WTC11 (cell line): ENCODE measurements around the gene KLHL22. TPM values are rescaled to one million over a fixed set of nuclear protein-coding genes. Genes with fewer than 3 reads are reported as not detected.

Experiments used
- ATAC-seq: fragments of 200-7000 bp; cut with Tn5 transposase; 2 replicates; pipeline ENCODE4 v1.10.0; 2021; ENCODE audit warnings: mild to moderate bottlenecking, moderate library complexity
- CTCF ChIA-PET: fragments of 300-600 bp; sonication (Branson Sonifier 250); formaldehyde crosslinking; loops from one replicate; lab custom pipeline; 2021; ENCODE audit warnings: antibody characterized with exemption; lab: Charles Lee
- POLR2A ChIA-PET: fragments of 350-600 bp; sonication (Branson Sonifier 250); formaldehyde crosslinking; loops from one replicate; lab custom pipeline; 2021; ENCODE audit warnings: antibody characterized with exemption; lab: Charles Lee
- DNase-seq: peaks from one replicate; pipeline ENCODE4 v3.0.0; 2021; ENCODE audit warnings: low spot score
- H3K27ac Mint-ChIP-seq: 2 replicates; pipeline ENCODE4 v1.8.0; 2021; ENCODE audit warnings: mixed read lengths
- H3K27me3 Mint-ChIP-seq: 2 replicates; pipeline ENCODE4 v1.8.0; 2021; ENCODE audit warnings: low read depth, mild to moderate bottlenecking, moderate library complexity, mixed read lengths
- H3K36me3 Mint-ChIP-seq: 2 replicates; pipeline ENCODE4 v1.8.0; 2021; ENCODE audit warnings: mixed read lengths
- H3K4me1 Mint-ChIP-seq: 2 replicates; pipeline ENCODE4 v1.8.0; 2022; ENCODE audit warnings: mixed read lengths
- H3K4me3 Mint-ChIP-seq: 2 replicates; pipeline ENCODE4 v1.8.0; 2021; ENCODE audit warnings: mild to moderate bottlenecking, moderate library complexity, mixed read lengths
- H3K9me3 Mint-ChIP-seq: 2 replicates; pipeline ENCODE4 v1.8.0; 2021; ENCODE audit warnings: mixed read lengths
- AR ChIP-seq: fragments of 250-450 bp; sonication (Bioruptor Pico); IDR thresholded peaks from 2 replicates; pipeline ENCODE4 v1.9.0; 2021; ENCODE audit warnings: mild to moderate bottlenecking
- ATF2 ChIP-seq: sonication (generic); formaldehyde crosslinking; IDR thresholded peaks from 2 replicates; pipeline ENCODE4 v1.8.1; 2022; ENCODE audit warnings: low read depth, missing genetic modification reagents, borderline replicate concordance
- ATF6 ChIP-seq: sonication (generic); formaldehyde crosslinking; IDR thresholded peaks from 2 replicates; pipeline ENCODE4 v1.8.1; 2023; ENCODE audit warnings: mild to moderate bottlenecking, missing genetic modification reagents
- CREB1 ChIP-seq: sonication (generic); formaldehyde crosslinking; IDR thresholded peaks from 2 replicates; pipeline ENCODE4 v1.8.0; 2023; ENCODE audit warnings: mild to moderate bottlenecking, missing genetic modification reagents
- E2F4 ChIP-seq: sonication (generic); formaldehyde crosslinking; IDR thresholded peaks from 2 replicates; pipeline ENCODE4 v1.8.1; 2022; ENCODE audit warnings: low read depth, mild to moderate bottlenecking, moderate library complexity, missing genetic modification reagents, borderline replicate concordance
- E2F5 ChIP-seq: sonication (generic); formaldehyde crosslinking; IDR thresholded peaks from 2 replicates; pipeline ENCODE4 v1.8.1; 2022; ENCODE audit warnings: mild to moderate bottlenecking, moderate library complexity, missing genetic modification reagents
- ELF4 ChIP-seq: sonication (generic); formaldehyde crosslinking; IDR thresholded peaks from 2 replicates; pipeline ENCODE4 v1.8.1; 2022; ENCODE audit warnings: low read depth, mild to moderate bottlenecking, moderate library complexity, missing genetic modification reagents
- EMX1 ChIP-seq: fragments of 250-450 bp; sonication (Bioruptor Pico); IDR thresholded peaks from 2 replicates; pipeline ENCODE4 v1.8.0; 2021; ENCODE audit warnings: mild to moderate bottlenecking
- KAT7 ChIP-seq: sonication (generic); formaldehyde crosslinking; IDR thresholded peaks from 2 replicates; pipeline ENCODE4 v1.8.1; 2023; ENCODE audit warnings: missing genetic modification reagents, mild to moderate bottlenecking, borderline replicate concordance
- MLX ChIP-seq: sonication (generic); formaldehyde crosslinking; IDR thresholded peaks from 2 replicates; pipeline ENCODE4 v1.8.1; 2023; ENCODE audit warnings: mild to moderate bottlenecking, missing genetic modification reagents, moderate library complexity
- NR2C2 ChIP-seq: sonication (generic); formaldehyde crosslinking; IDR thresholded peaks from 2 replicates; pipeline ENCODE4 v1.8.0; 2022; ENCODE audit warnings: mild to moderate bottlenecking, missing genetic modification reagents
- NR3C1 ChIP-seq: sonication (generic); formaldehyde crosslinking; conservative IDR thresholded peaks from 2 replicates; pipeline ENCODE4 v1.8.1; 2023; ENCODE audit warnings: low read depth, mild to moderate bottlenecking, missing genetic modification reagents
- PRRX2 ChIP-seq: fragments of 250-450 bp; sonication (Bioruptor Pico); IDR thresholded peaks from 2 replicates; pipeline ENCODE4 v1.8.0; 2021; ENCODE audit warnings: mild to moderate bottlenecking
- TEAD1 ChIP-seq: sonication (generic); formaldehyde crosslinking; IDR thresholded peaks from 2 replicates; pipeline ENCODE4 v1.8.0; 2022; ENCODE audit warnings: mild to moderate bottlenecking, missing genetic modification reagents
- TEAD4 ChIP-seq: sonication (generic); formaldehyde crosslinking; IDR thresholded peaks from 2 replicates; pipeline ENCODE4 v1.8.0; 2022; ENCODE audit warnings: mild to moderate bottlenecking, missing genetic modification reagents
- ZMAT4 ChIP-seq: fragments of 250-450 bp; sonication (Bioruptor Pico); IDR thresholded peaks from 2 replicates; pipeline ENCODE4 v1.9.0; 2021; ENCODE audit warnings: mild to moderate bottlenecking
- ZNF219 ChIP-seq: sonication (generic); formaldehyde crosslinking; IDR thresholded peaks from 2 replicates; pipeline ENCODE4 v1.8.0; 2023; ENCODE audit warnings: missing genetic modification reagents, mild to moderate bottlenecking, borderline replicate concordance
- ZNF232 ChIP-seq: sonication (generic); formaldehyde crosslinking; IDR thresholded peaks from 2 replicates; pipeline ENCODE4 v1.8.0; 2022; ENCODE audit warnings: mild to moderate bottlenecking, missing genetic modification reagents
- ZNF423 ChIP-seq: fragments of 250-450 bp; sonication (Bioruptor Pico); IDR thresholded peaks from 2 replicates; pipeline ENCODE4 v2.1.2; 2022; ENCODE audit warnings: mild to moderate bottlenecking, moderate library complexity
- ZNF512 ChIP-seq: sonication (generic); formaldehyde crosslinking; IDR thresholded peaks from 2 replicates; pipeline ENCODE4 v1.8.1; 2022; ENCODE audit warnings: missing genetic modification reagents, borderline replicate concordance
- total RNA-seq: library from RNA; stranded (reverse); gene quantifications from 3 replicates; pipeline ENCODE4 v1.2.3, GENCODE V29; 2021

Gene KLHL22
- total RNA-seq, 1 experiment from 2014 or later: 15.7 TPM

- no peak for TF ChIP-seq ATF6 (CRISPR knock-in tag)
- no peak for TF ChIP-seq EMX1 (CRISPR knock-in tag)
- TF ChIP-seq ELF4 (CRISPR knock-in tag): no peak
These were observed 87.8 kb downstream of the KLHL22 start (continued) for GRCh38 chr22:20407829-20408228.

- ATAC-seq (no peak), DNase-seq (no peak)
- no peaks in the 10 kb centered on the region for H3K9me3 Mint-ChIP-seq
- H3K27ac Mint-ChIP-seq: peak overlapping the region; percentile 19; the same call in 1 of the 2 replicates
- peaks cover 41% of the 10 kb centered on the region for H3K36me3 Mint-ChIP-seq
- CTCF ChIA-PET: interaction anchor here (0.8 to 5.1 kb wide), 3 partner anchors 11 to 199 kb away, joined by 3 to 25 read pairs (median 4); no protein-coding TSS in a partner anchor
- no peaks in the 10 kb centered on the region for H3K27me3 Mint-ChIP-seq
- H3K4me1 Mint-ChIP-seq: no peaks in the 10 kb centered on the region
- no peak overlapping the region for H3K4me3 Mint-ChIP-seq
- POLR2A ChIA-PET: no interaction called here
- TF ChIP-seq KAT7 (CRISPR knock-in tag) (no peak), AR (CRISPR knock-in tag) (no peak), ZNF423 (CRISPR knock-in tag) (no peak), CREB1 (CRISPR knock-in tag) (no peak), MLX (CRISPR knock-in tag) (no peak), ZMAT4 (no peak), E2F5 (CRISPR knock-in tag) (no peak), NR3C1 (CRISPR knock-in tag) (no peak), ATF2 (no peak), ZNF512 (CRISPR knock-in tag) (no peak), PRRX2 (CRISPR knock-in tag) (no peak), NR2C2 (no peak), E2F4 (CRISPR knock-in tag) (no peak), TEAD4 (no peak), ZNF219 (CRISPR knock-in tag) (no peak), ZNF232 (no peak), TEAD1 (CRISPR knock-in tag) (no peak)
These were observed 88.7 kb downstream of the KLHL22 start for GRCh38 chr22:20406686-20407408.
